ENCODE results near the gene GNAI2.

- TF ChIP-seq, protein P1, sequence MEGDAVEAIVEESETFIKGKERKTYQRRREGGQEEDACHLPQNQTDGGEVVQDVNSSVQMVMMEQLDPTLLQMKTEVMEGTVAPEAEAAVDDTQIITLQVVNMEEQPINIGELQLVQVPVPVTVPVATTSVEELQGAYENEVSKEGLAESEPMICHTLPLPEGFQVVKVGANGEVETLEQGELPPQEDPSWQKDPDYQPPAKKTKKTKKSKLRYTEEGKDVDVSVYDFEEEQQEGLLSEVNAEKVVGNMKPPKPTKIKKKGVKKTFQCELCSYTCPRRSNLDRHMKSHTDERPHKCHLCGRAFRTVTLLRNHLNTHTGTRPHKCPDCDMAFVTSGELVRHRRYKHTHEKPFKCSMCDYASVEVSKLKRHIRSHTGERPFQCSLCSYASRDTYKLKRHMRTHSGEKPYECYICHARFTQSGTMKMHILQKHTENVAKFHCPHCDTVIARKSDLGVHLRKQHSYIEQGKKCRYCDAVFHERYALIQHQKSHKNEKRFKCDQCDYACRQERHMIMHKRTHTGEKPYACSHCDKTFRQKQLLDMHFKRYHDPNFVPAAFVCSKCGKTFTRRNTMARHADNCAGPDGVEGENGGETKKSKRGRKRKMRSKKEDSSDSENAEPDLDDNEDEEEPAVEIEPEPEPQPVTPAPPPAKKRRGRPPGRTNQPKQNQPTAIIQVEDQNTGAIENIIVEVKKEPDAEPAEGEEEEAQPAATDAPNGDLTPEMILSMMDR (IDR thresholded peaks at IDR 0.05): no peak
- no peak for TF ChIP-seq POLR2A (IDR thresholded peaks at IDR 0.05)
These were observed 29.6 kb downstream of the GNAI2 start for GRCh38 chr3:50265571-50265970.

Data from adrenal gland (tissue), 5 donors.